GM12875 (cell line): Measurements from ENCODE around the gene ACTN1.
"Not testable (repeated sequence)": the region's sequence is repeated elsewhere in the genome, so short reads cannot be mapped to it uniquely, and the experiment has no call there.

Experiments used
- H3K4me3 ChIP-seq: one replicate; pipeline ENCODE4 v1.5.1; 2011; ENCODE audit warnings: low read depth, low read length, control low read depth
- CTCF ChIP-seq: IDR thresholded peaks from 2 replicates; pipeline ENCODE4 v1.5.1; 2011; ENCODE audit warnings: low read depth, mild to moderate bottlenecking, control low read depth, inconsistent platforms, low read length, moderate library complexity, borderline replicate concordance; ENCODE audit not compliant: insufficient read depth

The ACTN1 gene

GRCh38 chr14:68974759-68975347, 4.2 kb downstream of the ACTN1 start:
- H3K4me3 ChIP-seq, result no peak overlapping the region
- TF ChIP-seq CTCF, result no peak

GRCh38 chr14:68973639-68974038, 5.5 kb downstream of the ACTN1 start:
- no peak for TF ChIP-seq CTCF
- H3K4me3 ChIP-seq, result no peak overlapping the region

- H3K4me3 ChIP-seq, result not testable (repeated sequence)
These were observed 5.9 kb downstream of the ACTN1 start for GRCh38 chr14:68973219-68973565.

GRCh38 chr14:68972507-68973218, 6.4 kb downstream of the ACTN1 start:
- TF ChIP-seq CTCF, result no peak
- no peak overlapping the region for H3K4me3 ChIP-seq

- no peak for TF ChIP-seq CTCF
- no peak overlapping the region for H3K4me3 ChIP-seq
These were observed 7.6 kb downstream of the ACTN1 start for GRCh38 chr14:68971411-68972035.

- no peak for TF ChIP-seq CTCF
- H3K4me3 ChIP-seq, result no peak overlapping the region
These were observed 8.4 kb downstream of the ACTN1 start for GRCh38 chr14:68970736-68971135.

- no peak overlapping the region for H3K4me3 ChIP-seq
- TF ChIP-seq CTCF, result no peak
These were observed 9.0 kb downstream of the ACTN1 start for GRCh38 chr14:68970038-68970612.
